DOHH2 (cell line): ENCODE results near the gene VEGFA.

Source experiments
- H3F3A ChIP-seq: fragments of 200-600 bp; sonication (generic), shearing (Covaris generic); 2 replicates; pipeline ENCODE4 v1.6.0; 2016; ENCODE audit warnings: antibody characterized with exemption, mild to moderate bottlenecking; ENCODE audit not compliant: control insufficient read depth, insufficient read depth
- H3K27ac ChIP-seq: fragments of 200-600 bp; sonication (generic); 2 replicates; pipeline ENCODE4 v1.5.1; 2014; ENCODE audit warnings: low read depth, mild to moderate bottlenecking, low read length, moderate library complexity
- H3K27me3 ChIP-seq: fragments of 200-600 bp; sonication (generic); 2 replicates; pipeline ENCODE4 v1.6.1; 2014; ENCODE audit warnings: mild to moderate bottlenecking, low read length, mixed read lengths; ENCODE audit not compliant: control insufficient read depth
- H3K36me3 ChIP-seq: fragments of 200-600 bp; sonication (generic); 2 replicates; pipeline ENCODE4 v1.6.1; 2014; ENCODE audit warnings: mild to moderate bottlenecking, low read length, moderate library complexity, mixed read lengths; ENCODE audit not compliant: control insufficient read depth
- H3K4me1 ChIP-seq: fragments of 200-600 bp; sonication (generic); 2 replicates; pipeline ENCODE4 v1.6.1; 2014; ENCODE audit warnings: mild to moderate bottlenecking, low read length, mixed read lengths; ENCODE audit not compliant: control insufficient read depth
- H3K4me2 ChIP-seq: fragments of 200-600 bp; sonication (generic); 2 replicates; pipeline ENCODE4 v1.6.0; 2014; ENCODE audit warnings: mild to moderate bottlenecking, low read length, moderate library complexity
- H3K4me3 ChIP-seq: fragments of 200-600 bp; sonication (generic); 2 replicates; pipeline ENCODE4 v1.5.1; 2014; ENCODE audit warnings: mild to moderate bottlenecking, low read length, mixed read lengths
- H3K79me2 ChIP-seq: fragments of 200-600 bp; sonication (generic); 2 replicates; pipeline ENCODE4 v1.6.1; 2014; ENCODE audit warnings: mild to moderate bottlenecking, low read length, mixed read lengths; ENCODE audit not compliant: control insufficient read depth
- H3K9me2 ChIP-seq: fragments of 200-600 bp; sonication (generic); replicated peaks from 2 replicates; pipeline ENCODE4 v1.6.1; 2014; ENCODE audit warnings: mild to moderate bottlenecking, low read length, mixed read lengths; ENCODE audit not compliant: control insufficient read depth
- H3K9me3 ChIP-seq: fragments of 200-600 bp; sonication (generic); 2 replicates; pipeline ENCODE4 v1.6.1; 2014; ENCODE audit warnings: antibody characterized with exemption, low read length, mixed read lengths; ENCODE audit not compliant: control insufficient read depth, insufficient read depth
- H4K20me1 ChIP-seq: fragments of 200-600 bp; sonication (generic); 2 replicates; pipeline ENCODE4 v1.6.0; 2014; ENCODE audit warnings: low read depth, mild to moderate bottlenecking, antibody characterized with exemption, low read length, moderate library complexity; ENCODE audit not compliant: control insufficient read depth, insufficient read depth
- CTCF ChIP-seq: fragments of 200-600 bp; sonication (generic); IDR thresholded peaks from one replicate; pipeline ENCODE4 v1.5.1; 2014; ENCODE audit warnings: antibody characterized with exemption, mild to moderate bottlenecking, low read depth, low read length; ENCODE audit not compliant: poor library complexity, severe bottlenecking
- EZH2phosphoT487 ChIP-seq: fragments of 200-600 bp; sonication (generic); IDR thresholded peaks from 2 replicates; pipeline ENCODE4 v1.6.1; 2017; ENCODE audit warnings: borderline replicate concordance, mild to moderate bottlenecking, antibody characterized with exemption, low read length, moderate library complexity, mixed read lengths

VEGFA gene

GRCh38 chr6:43823390-43823789 is 53.4 kb downstream of the VEGFA start:
- Histone ChIP-seq H3K4me1 (0 out of 2 replicates have a peak, but pooled peaks cover under 1% of the 10 kb centered on the region), H4K20me1 (no peaks in the 10 kb centered on the region), H3F3A (no peaks in the 10 kb centered on the region), H3K79me2 (no peaks in the 10 kb centered on the region), H3K27me3 (peaks cover 36% of the 10 kb centered on the region), H3K9me2 (no peaks in the 10 kb centered on the region), H3K4me2 (no peak overlapping the region), H3K36me3 (no peaks in the 10 kb centered on the region), H3K4me3 (no peak overlapping the region), H3K27ac (no peak overlapping the region), H3K9me3 (no peaks in the 10 kb centered on the region)
- no peak for TF ChIP-seq EZH2phosphoT487
- no peak for TF ChIP-seq CTCF

DNA sequence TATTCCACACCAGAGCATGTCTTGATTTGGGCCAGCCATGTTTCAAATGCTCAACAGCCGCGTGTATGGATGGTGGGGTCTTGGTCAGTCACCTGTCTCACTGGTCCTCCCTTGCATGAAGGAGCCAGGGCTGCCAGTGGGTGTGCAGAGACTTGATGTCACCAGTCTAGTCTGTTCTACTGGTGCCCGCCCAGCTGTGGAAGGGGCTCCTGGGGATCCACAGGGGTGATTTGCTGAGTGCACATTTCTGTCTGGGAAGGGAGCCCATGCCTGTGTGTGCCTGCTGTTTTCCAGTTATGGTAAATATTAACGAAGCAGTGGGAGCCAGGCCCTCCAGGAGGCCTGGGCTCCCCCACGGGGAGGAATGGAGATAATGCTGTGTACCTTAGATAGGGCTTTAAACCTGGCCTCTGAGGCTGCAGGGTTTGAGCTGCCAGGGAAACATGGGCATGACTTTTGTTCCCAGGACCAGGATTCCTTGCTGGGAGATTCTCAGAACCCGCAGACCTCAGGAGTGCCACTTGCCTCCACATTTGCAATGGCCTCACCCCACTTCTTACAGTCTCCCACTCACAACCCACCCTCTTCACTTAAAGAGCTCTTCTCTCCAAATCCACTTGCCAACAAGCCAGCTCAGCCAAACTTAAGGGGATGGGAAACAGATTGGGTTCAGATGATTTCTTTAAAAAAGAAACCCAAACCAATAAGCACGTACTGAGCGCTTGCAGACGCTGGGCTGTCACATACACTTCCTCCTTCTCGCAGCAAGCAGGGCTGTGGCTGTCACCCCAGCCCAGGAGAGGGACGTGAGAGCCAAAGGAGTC is 54.1 kb downstream of the VEGFA start:
- H4K20me1 ChIP-seq, result no peaks in the 10 kb centered on the region
- peaks cover 36% of the 10 kb centered on the region for H3K27me3 ChIP-seq
- no peaks in the 10 kb centered on the region for H3F3A ChIP-seq
- H3K4me2 ChIP-seq, result no peak overlapping the region
- no peaks in the 10 kb centered on the region for H3K9me2 ChIP-seq
- H3K36me3 ChIP-seq, result no peaks in the 10 kb centered on the region
- no peaks in the 10 kb centered on the region for H3K9me3 ChIP-seq
- H3K79me2 ChIP-seq, result no peaks in the 10 kb centered on the region
- H3K4me1 ChIP-seq, result 0 out of 2 replicates have a peak, but pooled peaks cover 4% of the 10 kb centered on the region
- TF ChIP-seq EZH2phosphoT487 (no peak), CTCF (no peak)
- no peak overlapping the region for H3K4me3 ChIP-seq
- H3K27ac ChIP-seq, result no peak overlapping the region

DNA sequence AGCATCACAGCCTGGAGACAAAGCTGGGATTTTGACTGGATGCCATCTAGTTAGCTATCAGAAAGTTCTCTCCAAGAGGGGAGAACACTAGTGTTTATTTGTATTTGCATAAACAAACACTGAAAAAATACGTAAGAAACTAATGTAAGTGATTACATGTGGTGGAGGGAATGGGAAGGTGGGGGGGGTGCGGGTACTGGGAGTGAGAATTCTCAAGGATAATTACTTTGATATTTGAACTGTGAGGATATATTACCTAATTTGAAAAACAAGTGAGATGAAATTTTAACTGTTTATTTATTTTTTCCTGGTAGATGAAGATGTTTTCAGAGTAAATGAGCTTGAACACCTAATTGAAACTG is 54.7 kb downstream of the VEGFA start:
- H3K79me2 ChIP-seq, result no peaks in the 10 kb centered on the region
- no peaks in the 10 kb centered on the region for H3F3A ChIP-seq
- H3K4me2 ChIP-seq, result no peak overlapping the region
- no peaks in the 10 kb centered on the region for H3K9me2 ChIP-seq
- no peaks in the 10 kb centered on the region for H3K36me3 ChIP-seq
- TF ChIP-seq EZH2phosphoT487 (no peak), CTCF (no peak)
- no peak overlapping the region for H3K4me3 ChIP-seq
- no peaks in the 10 kb centered on the region for H3K9me3 ChIP-seq
- peaks cover 36% of the 10 kb centered on the region for H3K27me3 ChIP-seq
- no peak overlapping the region for H3K27ac ChIP-seq
- H4K20me1 ChIP-seq, result no peaks in the 10 kb centered on the region
- H3K4me1 ChIP-seq, result 0 out of 2 replicates have a peak, but pooled peaks cover 4% of the 10 kb centered on the region
